Activated CD4-positive, alpha-beta memory T cell treated with anti-CD3 and anti-CD28 coated beads, Interleukin-2, amount 10 ng/mL, durations not matched to agents 7 days and 5 days (primary cell): ENCODE data around the gene SLC44A1. TPM values are rescaled to one million over a fixed set of nuclear protein-coding genes. Genes with fewer than 3 reads are reported as not detected.

ENCODE experiments used
- CTCF ChIA-PET: fragments of 350-600 bp; sonication (Branson Sonifier 250); formaldehyde crosslinking; loops from one replicate; lab custom pipeline; 2021; ENCODE audit warnings: antibody characterized with exemption, inconsistent platforms; lab: Charles Lee
- POLR2A ChIA-PET: fragments of 350-600 bp; sonication (Branson Sonifier 250); formaldehyde crosslinking; loops from one replicate; lab custom pipeline; 2021; ENCODE audit warnings: antibody characterized with exemption; lab: Charles Lee
- DNase-seq: peaks from one replicate; pipeline ENCODE4 v3.0.0-alpha.2; 2020
- H3K27ac Mint-ChIP-seq: one replicate; pipeline ENCODE4 v1.8.0; 2021; ENCODE audit warnings: mild to moderate bottlenecking, mixed read lengths
- H3K27me3 Mint-ChIP-seq: one replicate; pipeline ENCODE4 v1.8.0; 2021; ENCODE audit warnings: mixed read lengths
- H3K36me3 Mint-ChIP-seq: one replicate; pipeline ENCODE4 v1.8.0; 2021; ENCODE audit warnings: low read depth, mixed read lengths
- H3K4me1 Mint-ChIP-seq: one replicate; pipeline ENCODE4 v1.8.0; 2021; ENCODE audit warnings: mixed read lengths
- H3K4me3 Mint-ChIP-seq: one replicate; pipeline ENCODE4 v1.8.0; 2021; ENCODE audit warnings: mild to moderate bottlenecking, mixed read lengths
- H3K9me3 Mint-ChIP-seq: one replicate; pipeline ENCODE4 v1.8.0; 2021; ENCODE audit warnings: mixed read lengths
- total RNA-seq, 2 experiments: library from RNA; stranded (reverse); gene quantifications; one replicate each; pipeline ENCODE4 v1.2.3, GENCODE V29; 2021

The SLC44A1 gene
- total RNA-seq, 2 experiments from 2014 or later = 9.5 to 10.2 TPM

DNA sequence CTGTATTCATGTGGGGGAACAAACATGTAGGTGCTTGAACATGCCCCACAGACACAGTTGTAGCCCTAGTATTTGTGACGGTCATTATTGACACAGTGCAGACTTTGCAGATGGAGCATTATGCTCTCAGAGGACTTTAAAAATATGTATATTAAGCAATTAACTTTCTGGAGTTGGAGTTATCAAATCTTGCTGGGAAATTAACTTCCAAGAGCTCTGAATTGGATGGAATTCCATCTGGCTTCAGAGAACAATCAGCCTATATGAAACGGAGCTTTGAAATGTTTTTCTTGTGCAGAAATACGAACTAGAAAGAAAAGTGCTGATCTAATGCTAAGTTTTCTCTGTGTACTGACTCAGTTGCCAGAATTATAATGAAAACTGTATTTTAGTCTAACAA, 152.4 kb downstream of the SLC44A1 start:
- POLR2A ChIA-PET = no interaction called here
- Mint-ChIP-seq H3K27ac (no peak overlapping the region), H3K36me3 (no peaks in the 10 kb centered on the region), H3K27me3 (peaks cover 51% of the 10 kb centered on the region), H3K4me3 (no peak overlapping the region), H3K9me3 (no peaks in the 10 kb centered on the region), H3K4me1 (no peaks in the 10 kb centered on the region)
- CTCF ChIA-PET = interaction anchor here (1.1 to 1.5 kb wide), 2 partner anchors 8 to 22 kb away, joined by 5 to 7 read pairs; no protein-coding TSS in a partner anchor
- DNase-seq = no peak

DNA sequence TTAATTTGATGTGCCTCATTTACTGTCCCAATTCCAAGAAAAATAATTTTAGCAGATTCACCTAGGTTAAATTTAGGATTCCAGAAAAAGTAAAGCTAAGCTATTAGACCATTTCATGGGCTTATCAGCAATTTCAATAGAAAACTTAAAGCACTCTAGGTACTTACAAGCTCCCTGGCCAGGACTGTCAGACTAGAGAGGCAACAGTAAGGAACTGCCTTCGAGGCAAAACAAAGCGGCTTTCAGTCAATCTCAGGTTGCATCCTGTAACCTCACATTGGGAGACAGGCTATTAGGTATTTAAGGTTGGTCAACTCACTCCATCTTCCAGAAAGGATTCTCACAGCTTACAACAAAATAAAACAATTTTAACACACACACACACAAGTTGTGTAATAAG, 154.7 kb downstream of the SLC44A1 start:
- Mint-ChIP-seq H3K4me1 (peaks cover 7% of the 10 kb centered on the region), H3K27ac (no peak overlapping the region), H3K27me3 (peaks cover 69% of the 10 kb centered on the region), H3K36me3 (no peaks in the 10 kb centered on the region), H3K4me3 (no peak overlapping the region), H3K9me3 (no peaks in the 10 kb centered on the region)
- no peak for DNase-seq
- ChIA-PET POLR2A (interaction anchor here (0.9 kb wide), 1 partner anchor 14 kb away, joined by 3 read pairs; no protein-coding TSS in a partner anchor), CTCF (no interaction called here)

DNA sequence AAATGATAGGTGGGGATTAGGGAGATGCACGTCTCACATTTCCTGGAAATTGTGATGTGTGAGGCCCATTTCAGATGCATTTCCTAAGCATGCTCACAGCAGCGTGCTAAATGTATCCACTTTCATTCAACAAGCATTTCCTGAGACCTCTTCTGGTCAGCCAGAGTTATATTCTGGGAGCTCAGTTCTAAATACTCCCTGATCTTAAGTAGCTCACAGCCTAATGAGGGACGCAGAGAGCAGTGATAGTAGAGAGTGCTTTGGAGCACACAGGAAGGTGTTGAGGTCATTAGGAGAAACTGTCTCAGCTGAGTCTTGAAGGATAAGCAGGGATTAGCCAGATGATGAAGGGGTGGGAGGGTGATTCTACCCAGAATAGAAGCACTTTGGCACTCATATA, 157.2 kb downstream of the SLC44A1 start:
- Mint-ChIP-seq H3K36me3 (peaks cover 3% of the 10 kb centered on the region), H3K4me3 (no peak overlapping the region), H3K9me3 (no peaks in the 10 kb centered on the region), H3K27me3 (peaks cover 70% of the 10 kb centered on the region), H3K4me1 (peaks cover 28% of the 10 kb centered on the region), H3K27ac (no peak overlapping the region)
- ChIA-PET POLR2A (interaction anchor here (0.6 kb wide), 1 partner anchor 56 kb away, joined by 3 read pairs; no protein-coding TSS in a partner anchor), CTCF (interaction anchor here (1.8 kb wide), 1 partner anchor 207 kb away, joined by 3 read pairs; no protein-coding TSS in a partner anchor)
- no peak for DNase-seq

DNA sequence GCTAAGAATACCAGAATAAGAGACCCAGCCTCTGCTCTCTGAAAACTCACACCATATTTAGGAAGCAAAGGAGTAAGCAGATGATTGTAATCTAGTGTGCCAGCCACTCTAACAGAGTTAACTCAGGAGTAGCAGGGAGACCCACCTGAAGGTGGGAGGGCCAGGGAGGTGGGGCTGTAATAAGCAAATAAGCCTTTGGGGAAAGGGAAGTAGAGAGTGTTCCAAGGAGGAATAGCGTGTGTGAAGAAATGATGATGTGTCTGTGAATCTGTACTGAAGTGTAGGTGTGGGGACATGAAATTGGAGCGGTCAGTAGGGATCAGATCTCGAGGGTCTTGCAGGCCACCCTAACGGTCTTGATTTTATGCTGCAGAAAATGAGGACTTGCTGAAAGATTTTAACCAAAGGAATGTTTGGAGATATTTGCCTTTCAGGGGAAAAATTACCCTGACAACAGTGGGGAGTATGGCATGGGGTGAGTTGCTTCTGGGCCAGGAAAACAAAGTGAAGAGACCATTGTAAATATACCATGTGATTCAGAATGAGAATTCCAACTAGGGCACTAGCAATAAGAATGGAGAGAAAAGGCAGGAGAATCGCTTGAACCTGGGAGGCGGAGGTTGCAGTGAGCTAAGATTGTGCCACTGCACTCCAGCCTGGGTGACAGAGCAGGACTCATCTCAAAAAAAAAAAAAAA, 159.2 kb downstream of the SLC44A1 start:
- peaks cover 31% of the 10 kb centered on the region for H3K4me1 Mint-ChIP-seq
- H3K36me3 Mint-ChIP-seq = peaks cover 7% of the 10 kb centered on the region
- ChIA-PET POLR2A (interaction anchor here (3.5 kb wide), 1 partner anchor 19 kb away, joined by 15 read pairs; no protein-coding TSS in a partner anchor), CTCF (no interaction called here)
- no peak for DNase-seq
- no peak overlapping the region for H3K4me3 Mint-ChIP-seq
- no peaks in the 10 kb centered on the region for H3K9me3 Mint-ChIP-seq
- H3K27me3 Mint-ChIP-seq = peaks cover 70% of the 10 kb centered on the region
- no peak overlapping the region for H3K27ac Mint-ChIP-seq

DNA sequence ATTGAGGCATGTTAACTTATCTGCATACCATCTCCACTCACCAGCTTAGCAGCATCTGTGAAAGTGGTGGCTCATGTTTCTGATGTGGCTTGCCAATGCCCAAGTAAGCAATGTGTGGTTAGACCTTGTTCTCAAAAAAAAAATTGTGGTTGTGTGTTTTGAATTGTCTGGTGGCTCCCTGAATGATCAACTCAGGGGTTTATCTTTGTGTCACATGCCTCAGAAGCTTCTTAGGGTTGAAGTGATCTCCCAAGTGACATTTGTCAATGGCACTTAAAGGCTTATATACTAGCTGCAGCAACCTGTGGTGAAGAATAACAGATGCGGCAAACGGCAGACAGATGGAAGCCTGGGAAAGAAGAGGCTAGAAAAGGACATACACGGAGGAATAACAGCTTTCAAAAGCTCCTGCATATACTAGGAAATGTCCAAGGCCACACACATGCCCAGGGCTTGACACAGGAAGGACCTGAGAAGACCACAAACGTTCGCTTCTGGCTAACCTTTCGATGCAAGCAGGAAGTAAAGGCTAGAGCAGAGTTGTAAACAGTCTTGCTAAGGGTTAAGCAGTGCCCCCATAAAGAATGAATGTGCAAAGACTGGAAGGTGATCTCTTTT, 161.2 kb downstream of the SLC44A1 start:
- peak overlapping the region; percentile 49 for H3K4me3 Mint-ChIP-seq
- peak; percentile 76 for DNase-seq
- CTCF ChIA-PET = interaction anchor here (0.6 to 2.1 kb wide), 11 partner anchors 10 to 657 kb away, joined by 3 to 9 read pairs (median 4); partner anchors contain the start of gene SLC44A1
- H3K27ac Mint-ChIP-seq = peak overlapping the region; percentile 73
- no peaks in the 10 kb centered on the region for H3K9me3 Mint-ChIP-seq
- H3K4me1 Mint-ChIP-seq = peaks cover 31% of the 10 kb centered on the region
- peaks cover 76% of the 10 kb centered on the region for H3K27me3 Mint-ChIP-seq
- H3K36me3 Mint-ChIP-seq = peaks cover 7% of the 10 kb centered on the region
- POLR2A ChIA-PET = interaction anchor here (0.5 to 3.5 kb wide), 15 partner anchors 18 to 1312 kb away, joined by 3 to 16 read pairs (median 5); partner anchors contain the start of genes SLC44A1 and SMC2

DNA sequence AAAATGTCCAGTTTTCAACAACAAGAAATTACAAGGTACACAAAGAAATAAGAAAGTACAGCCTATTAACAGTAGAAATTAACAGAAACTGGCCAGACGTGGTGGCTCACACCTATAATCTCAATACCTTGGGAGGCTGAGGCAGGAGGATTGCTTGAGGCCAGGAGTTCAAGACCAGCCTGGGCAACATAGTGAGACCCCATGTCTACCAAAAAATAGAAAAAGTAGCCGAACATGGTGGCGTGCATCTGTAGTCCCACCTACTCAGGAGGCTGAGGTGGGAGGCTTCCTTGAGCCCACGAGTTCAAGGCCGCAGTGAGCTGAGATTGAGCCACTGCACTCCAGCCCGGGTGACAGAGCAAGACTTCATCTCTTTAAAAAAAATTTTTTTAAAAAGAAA, 161.9 kb downstream of the SLC44A1 start:
- ChIA-PET POLR2A (interaction anchor here (0.6 to 1.9 kb wide), 7 partner anchors 50 to 1312 kb away, joined by 3 to 16 read pairs (median 5); partner anchors contain the start of genes SLC44A1 and SMC2), CTCF (interaction anchor here (1.3 to 2.1 kb wide), 3 partner anchors 9 to 479 kb away, joined by 3 to 9 read pairs (median 4); no protein-coding TSS in a partner anchor)
- Mint-ChIP-seq H3K27me3 (peaks cover 78% of the 10 kb centered on the region), H3K9me3 (no peaks in the 10 kb centered on the region), H3K4me3 (no peak overlapping the region), H3K27ac (peak overlapping the region; percentile 73), H3K36me3 (peaks cover 7% of the 10 kb centered on the region), H3K4me1 (peaks cover 31% of the 10 kb centered on the region)
- no peak for DNase-seq

DNA sequence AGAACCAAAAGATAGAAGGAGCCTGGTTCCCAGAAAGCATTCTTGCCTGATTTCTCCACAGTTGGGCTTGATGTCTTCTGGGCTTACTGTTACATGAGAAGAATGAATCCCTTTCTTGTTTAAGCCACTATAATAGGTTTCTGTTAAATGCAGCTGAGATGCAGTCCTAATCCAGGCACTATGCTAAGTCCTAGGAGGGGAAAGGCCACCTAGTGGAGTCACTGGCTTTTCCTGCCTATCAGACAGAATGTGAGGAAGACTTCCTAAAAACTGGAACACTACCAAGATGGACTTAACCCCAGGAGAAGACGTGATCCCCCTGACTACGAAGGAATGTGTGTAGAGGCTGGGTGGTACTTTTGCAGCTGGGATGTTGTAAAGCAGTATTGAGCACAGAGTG, 169.1 kb downstream of the SLC44A1 start:
- H3K4me1 Mint-ChIP-seq = peaks cover 7% of the 10 kb centered on the region
- POLR2A ChIA-PET = no interaction called here
- H3K4me3 Mint-ChIP-seq = no peak overlapping the region
- CTCF ChIA-PET = interaction anchor here (0.8 to 1.1 kb wide), 4 partner anchors 21 to 302 kb away, joined by 3 to 4 read pairs (median 4); no protein-coding TSS in a partner anchor
- no peak overlapping the region for H3K27ac Mint-ChIP-seq
- no peaks in the 10 kb centered on the region for H3K9me3 Mint-ChIP-seq
- H3K36me3 Mint-ChIP-seq = no peaks in the 10 kb centered on the region
- DNase-seq = no peak
- peaks cover 57% of the 10 kb centered on the region for H3K27me3 Mint-ChIP-seq

DNA sequence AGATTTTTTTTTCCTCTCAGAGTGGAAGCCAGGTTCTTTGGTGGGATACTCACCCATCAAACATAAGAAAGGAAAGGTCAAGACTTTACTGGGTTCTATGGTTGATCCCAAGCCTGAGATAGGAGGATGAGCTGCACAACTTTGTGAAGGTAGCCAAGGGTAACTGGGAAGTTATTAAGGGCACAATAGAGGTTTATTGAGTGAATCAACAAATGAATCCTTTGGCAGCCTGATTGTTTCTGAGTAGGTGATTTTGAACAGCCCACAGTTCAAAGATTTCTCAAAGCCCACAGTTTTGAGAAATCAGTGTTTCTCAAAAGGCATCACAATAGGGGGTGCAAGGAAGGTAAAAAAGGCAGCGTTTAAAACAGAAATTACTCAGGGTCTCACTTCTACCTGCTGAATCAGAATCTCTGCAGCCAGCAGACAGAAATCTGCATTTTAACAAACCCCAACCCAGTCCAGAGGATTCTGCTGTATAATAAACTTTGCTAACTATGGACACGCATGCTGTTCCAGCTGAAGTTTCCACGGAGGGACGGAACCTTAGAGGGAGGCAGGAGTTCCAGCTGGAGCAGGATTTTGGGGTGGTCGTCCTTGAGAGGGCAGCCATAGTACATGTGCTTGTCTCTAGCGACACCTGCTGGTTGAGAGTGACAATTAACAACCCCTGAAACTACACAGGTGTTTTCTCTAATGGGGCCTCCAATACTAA, 170.7 kb downstream of the SLC44A1 start:
- Mint-ChIP-seq H3K9me3 (no peaks in the 10 kb centered on the region), H3K36me3 (no peaks in the 10 kb centered on the region), H3K27ac (no peak overlapping the region), H3K4me1 (peaks cover 7% of the 10 kb centered on the region), H3K27me3 (peaks cover 46% of the 10 kb centered on the region), H3K4me3 (no peak overlapping the region)
- peak; percentile 51 for DNase-seq
- CTCF ChIA-PET = interaction anchor here (0.6 to 2.2 kb wide), 9 partner anchors 10 to 634 kb away, joined by 3 to 9 read pairs (median 4); no protein-coding TSS in a partner anchor
- POLR2A ChIA-PET = interaction anchor here (1.2 kb wide), 1 partner anchor 170 kb away, joined by 3 read pairs; the partner anchor contains the start of gene SLC44A1

DNA sequence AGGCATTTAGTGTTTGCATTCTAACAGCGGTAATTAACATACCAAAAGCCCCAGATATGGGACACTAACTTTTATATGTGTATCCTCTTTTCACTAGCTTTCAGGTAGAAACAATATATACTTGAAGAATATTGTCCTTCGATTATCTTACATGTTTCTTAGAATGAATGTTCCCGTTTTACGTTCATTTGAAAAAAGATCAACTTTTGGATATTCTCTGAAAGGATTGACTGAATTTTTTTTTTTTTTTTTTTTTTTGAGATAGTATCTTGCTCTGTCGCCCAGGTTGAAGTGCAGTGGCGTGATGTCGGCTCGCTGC, 171.2 kb downstream of the SLC44A1 start:
- Mint-ChIP-seq H3K4me3 (no peak overlapping the region), H3K27ac (no peak overlapping the region), H3K36me3 (no peaks in the 10 kb centered on the region), H3K4me1 (peaks cover 7% of the 10 kb centered on the region), H3K9me3 (no peaks in the 10 kb centered on the region), H3K27me3 (peaks cover 41% of the 10 kb centered on the region)
- ChIA-PET CTCF (interaction anchor here (0.6 to 2.2 kb wide), 15 partner anchors 10 to 635 kb away, joined by 3 to 9 read pairs (median 4); no protein-coding TSS in a partner anchor), POLR2A (no interaction called here)
- no peak for DNase-seq

DNA sequence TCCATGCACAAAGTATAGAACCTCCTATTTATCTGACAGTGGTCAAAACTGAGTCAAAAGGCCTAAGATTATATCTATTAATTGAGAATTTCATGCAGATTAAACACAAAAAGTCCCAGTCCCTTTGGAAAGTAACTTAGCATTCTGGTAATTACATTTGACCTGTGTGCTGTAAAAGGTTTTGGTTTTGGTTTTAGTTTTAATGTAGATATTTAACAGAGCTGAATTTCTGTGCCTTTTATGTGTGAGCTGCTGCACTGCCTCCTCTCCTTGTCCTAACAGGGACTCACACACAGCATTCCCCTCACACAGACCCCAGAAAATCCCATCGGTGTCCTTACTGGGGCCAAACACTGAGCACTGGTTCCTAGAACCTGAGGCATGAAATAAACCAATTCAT, 172.4 kb downstream of the SLC44A1 start:
- Mint-ChIP-seq H3K4me3 (no peak overlapping the region), H3K36me3 (no peaks in the 10 kb centered on the region), H3K27me3 (peaks cover 31% of the 10 kb centered on the region), H3K4me1 (peaks cover 7% of the 10 kb centered on the region), H3K9me3 (no peaks in the 10 kb centered on the region), H3K27ac (no peak overlapping the region)
- ChIA-PET CTCF (interaction anchor here (1.3 to 1.6 kb wide), 2 partner anchors 12 to 31 kb away, joined by 3 to 4 read pairs; no protein-coding TSS in a partner anchor), POLR2A (no interaction called here)
- no peak for DNase-seq

DNA sequence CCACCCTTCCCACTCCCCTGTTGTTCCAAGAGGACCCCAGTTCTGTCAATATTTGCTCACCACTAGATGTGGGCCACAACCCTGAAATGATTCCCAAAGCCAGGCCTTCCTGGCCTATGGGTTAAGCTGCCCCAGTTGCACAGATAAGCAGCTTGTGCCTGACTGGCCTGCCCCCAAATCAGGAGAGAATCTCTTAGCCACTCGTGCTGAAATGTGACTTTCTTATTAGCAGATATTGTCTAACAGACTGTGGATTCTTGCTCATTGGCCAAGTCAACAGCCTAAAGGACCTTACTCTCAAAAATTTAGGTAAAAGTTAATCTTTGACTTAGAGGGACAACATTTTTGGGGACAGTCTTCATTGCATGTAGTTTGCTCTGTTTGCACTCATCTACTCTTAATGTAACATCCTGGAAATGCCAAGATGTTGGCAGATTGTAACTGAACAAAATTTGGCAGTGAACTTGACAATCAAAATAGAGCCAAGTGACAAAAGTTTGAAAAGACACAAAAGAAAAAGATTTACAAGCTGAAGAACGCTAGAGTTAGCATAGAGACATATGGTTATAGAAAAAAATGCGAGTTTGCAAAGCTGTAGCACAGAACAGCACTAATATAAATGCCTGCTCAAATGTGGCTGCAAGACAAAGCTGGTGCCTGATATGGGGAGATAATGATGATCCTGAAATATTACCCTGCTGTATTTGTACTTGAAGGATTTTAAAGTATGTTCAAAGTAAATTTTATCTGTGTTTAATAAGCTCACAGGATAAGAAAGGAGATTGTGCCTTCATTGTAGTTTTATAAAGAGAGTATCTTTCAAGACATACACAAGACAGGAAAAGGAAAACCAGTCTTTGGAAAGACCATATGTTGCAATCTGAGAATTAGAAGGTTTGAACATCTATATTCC, 174.4 kb downstream of the SLC44A1 start:
- H3K4me3 Mint-ChIP-seq = no peak overlapping the region
- peaks cover 16% of the 10 kb centered on the region for H3K27me3 Mint-ChIP-seq
- ChIA-PET CTCF (interaction anchor here (0.7 to 1.6 kb wide), 4 partner anchors 14 to 157 kb away, joined by 3 to 5 read pairs (median 4); no protein-coding TSS in a partner anchor), POLR2A (no interaction called here)
- no peaks in the 10 kb centered on the region for H3K9me3 Mint-ChIP-seq
- no peaks in the 10 kb centered on the region for H3K36me3 Mint-ChIP-seq
- no peak for DNase-seq
- H3K4me1 Mint-ChIP-seq = peaks cover 7% of the 10 kb centered on the region
- no peak overlapping the region for H3K27ac Mint-ChIP-seq
